Liver (tissue), 9 donors: ENCODE results near the gene GADD45GIP1. TPM values are rescaled to one million over a fixed set of nuclear protein-coding genes. Genes with fewer than 3 reads are reported as not detected.

Experiments used
- DNase-seq: peaks from one replicate; pipeline ENCODE4 v3.0.0-alpha.2; 2017; ENCODE audit warnings: low spot score
- H3K27ac ChIP-seq, 2 donors: one replicate each; pipeline ENCODE4 v1.7.0; 2013; ENCODE audit warnings: inconsistent platforms in 2 of 2, low read length in 2 of 2, control low read depth in 1 of 2, low read depth in 1 of 2, mild to moderate bottlenecking in 1 of 2
- H3K27me3 ChIP-seq, 4 donors: one replicate each; pipeline versions ENCODE4 v1.6.1 to v1.7.0; 2013; ENCODE audit warnings: low read length in 3 of 4, inconsistent platforms in 1 of 4, mild to moderate bottlenecking in 1 of 4, moderate library complexity in 1 of 4; ENCODE audit not compliant: control insufficient read depth in 4 of 4, insufficient read depth in 4 of 4
- H3K36me3 ChIP-seq, 4 donors: one replicate each; pipeline versions ENCODE4 v1.6.1 to v1.7.0; 2013; ENCODE audit warnings: low read length in 3 of 4, mild to moderate bottlenecking in 3 of 4, low read depth in 1 of 4, moderate library complexity in 1 of 4; ENCODE audit not compliant: control insufficient read depth in 4 of 4, insufficient read depth in 3 of 4
- H3K4me1 ChIP-seq, 4 donors: one replicate each; pipeline versions ENCODE4 v1.6.1 to v1.7.0; 2013; ENCODE audit warnings: low read length in 3 of 4, mild to moderate bottlenecking in 3 of 4, moderate library complexity in 1 of 4; ENCODE audit not compliant: control insufficient read depth in 4 of 4, insufficient read depth in 4 of 4
- H3K4me3 ChIP-seq, 3 donors: one replicate each; pipeline versions ENCODE4 v1.6.1 to v1.7.0; 2013; ENCODE audit warnings: low read length in 3 of 3, control low read depth in 1 of 3, low read depth in 1 of 3, mild to moderate bottlenecking in 1 of 3
- H3K9ac ChIP-seq, 2 donors: one replicate each; pipeline ENCODE4 v1.7.0; 2013; ENCODE audit warnings: low read length in 2 of 2, mild to moderate bottlenecking in 2 of 2, moderate library complexity in 2 of 2, control low read depth in 1 of 2, low read depth in 1 of 2
- H3K9me3 ChIP-seq, 4 donors: one replicate each; pipeline versions ENCODE4 v1.6.1 to v1.7.0; 2013; ENCODE audit warnings: low read length in 3 of 4; ENCODE audit not compliant: control insufficient read depth in 4 of 4
- ATF3 ChIP-seq: IDR thresholded peaks from 2 replicates; pipeline ENCODE4 v1.6.1; 2016; ENCODE audit warnings: antibody characterized with exemption
- CTCF ChIP-seq: fragments of 150-350 bp; IDR thresholded peaks from 2 replicates; pipeline ENCODE4 v1.5.1; 2017; ENCODE audit warnings: improper control_type of control experiment, low read depth, low read length; ENCODE audit not compliant: missing input control
- EGR1 ChIP-seq, 2 donors: IDR thresholded peaks; 2 replicates each; pipeline ENCODE4 v1.6.1; 2016 to 2018; ENCODE audit warnings: antibody characterized with exemption in 2 of 2, low read depth in 2 of 2
- FOXA1 ChIP-seq: IDR thresholded peaks from 2 replicates; pipeline ENCODE4 v1.6.1; 2016; ENCODE audit warnings: antibody characterized with exemption
- FOXA2 ChIP-seq: IDR thresholded peaks from 2 replicates; pipeline ENCODE4 v1.6.1; 2016; ENCODE audit warnings: antibody characterized with exemption
- GABPA ChIP-seq, 2 donors: IDR thresholded peaks in 1 of 2; conservative IDR thresholded peaks in 1 of 2; 2 replicates each; pipeline ENCODE4 v1.6.1; 2016; ENCODE audit warnings: antibody characterized with exemption in 2 of 2, mild to moderate bottlenecking in 1 of 2, moderate library complexity in 1 of 2
- HNF4A ChIP-seq, 2 donors: conservative IDR thresholded peaks; 2 replicates each; pipeline ENCODE4 v1.6.1; 2016; ENCODE audit warnings: antibody characterized with exemption in 2 of 2, mild to moderate bottlenecking in 2 of 2
- HNF4G ChIP-seq: IDR thresholded peaks from 2 replicates; pipeline ENCODE4 v1.6.1; 2016; ENCODE audit warnings: antibody characterized with exemption
- JUND ChIP-seq, 2 donors: IDR thresholded peaks; 2 replicates each; pipeline ENCODE4 v1.6.1; 2016; ENCODE audit warnings: antibody characterized with exemption in 2 of 2
- MAX ChIP-seq: IDR thresholded peaks from 2 replicates; pipeline ENCODE4 v1.6.1; 2016; ENCODE audit warnings: antibody characterized with exemption
- NR2F2 ChIP-seq: IDR thresholded peaks from 2 replicates; pipeline ENCODE4 v1.6.1; 2016; ENCODE audit warnings: antibody characterized with exemption
- RAD21 ChIP-seq, 2 donors: IDR thresholded peaks; 2 replicates each; pipeline ENCODE4 v1.6.1; 2016; ENCODE audit warnings: antibody characterized with exemption in 2 of 2, mild to moderate bottlenecking in 2 of 2
- REST ChIP-seq: IDR thresholded peaks from 2 replicates; pipeline ENCODE4 v1.6.1; 2016; ENCODE audit warnings: antibody characterized with exemption, mild to moderate bottlenecking
- RXRA ChIP-seq, 2 donors: IDR thresholded peaks; 2 replicates each; pipeline ENCODE4 v1.6.1; 2017 to 2018; ENCODE audit warnings: antibody characterized with exemption in 2 of 2, mild to moderate bottlenecking in 1 of 2
- SP1 ChIP-seq: IDR thresholded peaks from 2 replicates; pipeline ENCODE4 v1.6.1; 2018; ENCODE audit warnings: antibody characterized with exemption, mild to moderate bottlenecking
- YY1 ChIP-seq: IDR thresholded peaks from 2 replicates; pipeline ENCODE4 v1.6.1; 2016; ENCODE audit warnings: antibody characterized with exemption, mild to moderate bottlenecking
- ZBTB33 ChIP-seq: IDR thresholded peaks from 2 replicates; pipeline ENCODE4 v1.6.1; 2016; ENCODE audit warnings: antibody characterized with exemption
- WGBS: extraction: QIAGEN DNeasy Blood & Tissue Kit; methylation state at CpG from one replicate; pipeline ENCODE4 v1.1.7; 2013; 5-methylcytosine and 5-hydroxymethylcytosine counted together
- polyA plus RNA-seq, 2 donors: library from polyadenylated mRNA; stranded (reverse) in 1 of 2; unstranded in 1 of 2; fragments of 200-250 nt in 1 of 2; fragments of >200 nt in 1 of 2; fragmentation: Nextera tagmentation in 1 of 2; extraction: Ambion mirVana in 1 of 2; gene quantifications; one replicate each; pipeline versions ENCODE4 v1.2.1 to v1.2.3, GENCODE V29; 2013 to 2015
- total RNA-seq, 2 donors: library from RNA; depleted of rRNA; stranded (reverse); fragments of >200 nt; gene quantifications; one replicate each; pipeline ENCODE4 v1.2.3, GENCODE V29; 2014
- donor health status: healthy.
- donor health status: healthy.
- donor health status: healthy.
- donor health status: healthy.
- donor health status: healthy.

The GADD45GIP1 gene
- total and polyA plus RNA-seq, 4 donors = 8.4 to 54.2 (median 22.9) TPM

GRCh38 chr19:12986726-12987125 is 29.7 kb upstream of the GADD45GIP1 start:
- Histone ChIP-seq H3K27ac (no peak overlapping the region), H3K9ac (no peak overlapping the region), H3K36me3 (no peaks in the 10 kb centered on the region), H3K9me3 (no peaks in the 10 kb centered on the region), H3K4me3 (no peak overlapping the region), H3K27me3 (no peaks in the 10 kb centered on the region), H3K4me1 (peaks cover 0 to 7% (median 2%) of the 10 kb centered on the region in 4 donors)
- no peak for TF ChIP-seq HNF4G
- no peak for TF ChIP-seq EGR1 (IDR thresholded peaks at IDR 0.05; ENCODE audit: low read depth in 2 of 2)
- no peak for TF ChIP-seq HNF4A (conservative IDR thresholded peaks at IDR 0.05)
- no peak for TF ChIP-seq NR2F2
- no peak for TF ChIP-seq CTCF
- no peak for TF ChIP-seq MAX
- no peak for TF ChIP-seq RXRA (IDR thresholded peaks at IDR 0.05)
- no peak for TF ChIP-seq FOXA2
- TF ChIP-seq REST = no peak
- no peak for TF ChIP-seq JUND (IDR thresholded peaks at IDR 0.05)
- no peak for TF ChIP-seq RAD21 (IDR thresholded peaks at IDR 0.05)
- TF ChIP-seq ZBTB33 = no peak
- TF ChIP-seq ATF3 = no peak
- TF ChIP-seq SP1 = no peak
- no peak for TF ChIP-seq YY1
- no peak for TF ChIP-seq FOXA1
- no peak for TF ChIP-seq GABPA (IDR thresholded peaks at IDR 0.05 in 1 of 2, conservative IDR thresholded peaks at IDR 0.05 in 1 of 2)
- WGBS = 96% methylated on average over 12 of the region's 12 CpGs
- DNase-seq = no peak
